Neuronal stem cell (in vitro differentiated cells): ENCODE results near the gene PCDH12.

Experiments
- DNase-seq: peaks from one replicate; pipeline ENCODE4 v3.0.0-alpha.2; 2013; ENCODE audit warnings: low spot score
- H2AFZ ChIP-seq: one replicate; pipeline ENCODE4 v1.6.1; 2013; ENCODE audit warnings: mild to moderate bottlenecking, low read length, inconsistent platforms
- H2AK5ac ChIP-seq: 2 replicates; pipeline ENCODE4 v1.6.1; 2013; ENCODE audit warnings: low read depth, mild to moderate bottlenecking, inconsistent platforms, low read length, moderate library complexity, mixed read lengths
- H2BK120ac ChIP-seq: 2 replicates; pipeline ENCODE4 v1.6.1; 2013; ENCODE audit warnings: low read depth, mild to moderate bottlenecking, inconsistent platforms, low read length, moderate library complexity, mixed read lengths
- H2BK12ac ChIP-seq: one replicate; pipeline ENCODE4 v1.6.1; 2013; ENCODE audit warnings: low read length, inconsistent platforms
- H2BK15ac ChIP-seq: 2 replicates; pipeline ENCODE4 v1.6.1; 2013; ENCODE audit warnings: mild to moderate bottlenecking, low read length, inconsistent platforms, mixed read lengths
- H2BK5ac ChIP-seq: one replicate; pipeline ENCODE4 v1.6.1; 2013; ENCODE audit warnings: inconsistent platforms, mild to moderate bottlenecking, low read length, moderate library complexity
- H3K14ac ChIP-seq: one replicate; pipeline ENCODE4 v1.6.1; 2013; ENCODE audit warnings: low read length, inconsistent platforms
- H3K18ac ChIP-seq: 2 replicates; pipeline ENCODE4 v1.6.1; 2013; ENCODE audit warnings: low read length, inconsistent platforms
- H3K23ac ChIP-seq: 2 replicates; pipeline ENCODE4 v1.6.1; 2013; ENCODE audit warnings: low read depth, mild to moderate bottlenecking, mixed read lengths, low read length, inconsistent platforms; ENCODE audit not compliant: poor library complexity
- H3K27ac ChIP-seq: replicated peaks from 3 replicates; pipeline ENCODE4 v1.5.1; 2013; ENCODE audit warnings: low read length, inconsistent platforms
- H3K27me3 ChIP-seq, 3 experiments: 2 replicates each; pipeline ENCODE4 v1.6.1; 2013; ENCODE audit warnings: low read length in 3 of 3, mild to moderate bottlenecking in 2 of 3, inconsistent platforms in 1 of 3, low read depth in 1 of 3, mixed read lengths in 1 of 3, moderate library complexity in 1 of 3; ENCODE audit not compliant: control insufficient read depth in 3 of 3, insufficient read depth in 3 of 3
- H3K36me3 ChIP-seq, 2 donors: replicated peaks in 1 of 2; 2 replicates each; pipeline ENCODE4 v1.6.1; 2013; ENCODE audit warnings: low read length in 2 of 2; ENCODE audit not compliant: control insufficient read depth in 2 of 2, insufficient read depth in 2 of 2
- H3K4ac ChIP-seq: 2 replicates; pipeline ENCODE4 v1.6.1; 2013; ENCODE audit warnings: inconsistent platforms, mild to moderate bottlenecking, low read length, moderate library complexity
- H3K4me1 ChIP-seq, 2 donors: 1 replicate in 1 of 2; 2 replicates in 1 of 2; pipeline ENCODE4 v1.6.1; 2013; ENCODE audit warnings: low read length in 2 of 2, low read depth in 1 of 2; ENCODE audit not compliant: control insufficient read depth in 2 of 2, insufficient read depth in 1 of 2
- H3K4me2 ChIP-seq: one replicate; pipeline ENCODE4 v1.6.1; 2013; ENCODE audit warnings: mild to moderate bottlenecking, low read length, inconsistent platforms; ENCODE audit not compliant: insufficient read depth, poor library complexity, severe bottlenecking
- H3K4me3 ChIP-seq, 2 donors: 2 replicates each; pipeline ENCODE4 v1.5.1; 2013; ENCODE audit warnings: low read length in 2 of 2, mild to moderate bottlenecking in 2 of 2, inconsistent platforms in 1 of 2, moderate library complexity in 1 of 2
- H3K79me1 ChIP-seq: one replicate; pipeline ENCODE4 v1.6.1; 2013; ENCODE audit warnings: low read depth, mild to moderate bottlenecking, inconsistent platforms, low read length, moderate library complexity
- H3K9ac ChIP-seq: one replicate; pipeline ENCODE4 v1.6.1; 2013; ENCODE audit warnings: mild to moderate bottlenecking, low read depth, low read length, inconsistent platforms; ENCODE audit not compliant: poor library complexity
- H3K9me3 ChIP-seq, 2 donors: replicated peaks in 1 of 2; 2 replicates each; pipeline versions ENCODE3 to v1.6.1; 2013; ENCODE audit warnings: low read length in 2 of 2, mild to moderate bottlenecking in 2 of 2, inconsistent platforms in 1 of 2, low read depth in 1 of 2, mixed read lengths in 1 of 2, moderate library complexity in 1 of 2; ENCODE audit not compliant: control insufficient read depth in 2 of 2, insufficient read depth in 1 of 2
- H4K8ac ChIP-seq: one replicate; pipeline ENCODE4 v1.6.1; 2013; ENCODE audit warnings: low read depth, mild to moderate bottlenecking, inconsistent platforms, low read length, moderate library complexity
- H4K91ac ChIP-seq: one replicate; pipeline ENCODE4 v1.6.1; 2013; ENCODE audit warnings: low read length, low read depth, mild to moderate bottlenecking, inconsistent platforms; ENCODE audit not compliant: poor library complexity
- WGBS, 2 donors: extraction: QIAGEN DNeasy Blood & Tissue Kit; methylation state at CpG; one replicate each; pipeline ENCODE4 v1.1.7; 2013; ENCODE audit warnings: missing lambda C conversion rate in 2 of 2, mixed read lengths in 1 of 2; ENCODE audit not compliant: insufficient read length in 2 of 2, insufficient replicate concordance in 1 of 2; ENCODE audit errors: extremely low coverage in 2 of 2; 5-methylcytosine and 5-hydroxymethylcytosine counted together

The PCDH12 gene

DNA sequence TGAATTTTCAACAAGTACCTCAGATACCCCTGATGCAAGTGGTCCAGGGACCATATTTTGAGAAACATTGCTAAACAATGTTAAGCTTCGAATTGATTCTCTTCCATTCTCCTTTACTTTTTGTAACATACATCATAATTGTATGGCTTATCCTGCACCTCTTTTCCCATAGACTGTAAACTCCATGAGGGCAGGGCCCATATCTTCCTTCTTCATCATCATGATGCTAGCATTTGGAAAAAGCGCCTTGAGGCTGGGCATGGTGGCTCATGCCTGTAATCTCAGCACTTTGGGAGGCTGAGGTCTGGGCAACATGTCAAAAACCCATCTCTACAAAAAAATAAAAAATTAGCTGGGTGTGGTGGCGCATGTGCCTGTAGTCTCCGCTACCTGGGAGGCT lies 48.8 kb downstream of the PCDH12 start:
- H2AFZ ChIP-seq, result no peak overlapping the region
- H2BK5ac ChIP-seq, result no peak overlapping the region
- no peaks in the 10 kb centered on the region for H3K36me3 ChIP-seq
- no peak overlapping the region for H2AK5ac ChIP-seq
- no peak for DNase-seq
- H3K23ac ChIP-seq, result no peak overlapping the region
- H3K27me3 ChIP-seq, result peaks cover 0 to 8% (median 0%) of the 10 kb centered on the region in 3 experiments
- H3K18ac ChIP-seq, result no peak overlapping the region
- no peak overlapping the region for H4K8ac ChIP-seq
- H3K4me2 ChIP-seq, result no peak overlapping the region
- H2BK15ac ChIP-seq, result no peak overlapping the region
- no peak overlapping the region for H3K4me3 ChIP-seq
- no peaks in the 10 kb centered on the region for H3K9me3 ChIP-seq
- no peak overlapping the region for H3K27ac ChIP-seq
- no peaks in the 10 kb centered on the region for H3K79me1 ChIP-seq
- H3K4ac ChIP-seq, result no peak overlapping the region
- H2BK120ac ChIP-seq, result no peak overlapping the region
- no peak overlapping the region for H3K9ac ChIP-seq
- H3K4me1 ChIP-seq, result peaks cover 5 to 7% of the 10 kb centered on the region in 2 donors
- no CpG with 5 or more reads among the region's 4 CpGs for WGBS, 2 donors
- no peak overlapping the region for H2BK12ac ChIP-seq
- H3K14ac ChIP-seq, result no peak overlapping the region
- H4K91ac ChIP-seq, result no peak overlapping the region

DNA sequence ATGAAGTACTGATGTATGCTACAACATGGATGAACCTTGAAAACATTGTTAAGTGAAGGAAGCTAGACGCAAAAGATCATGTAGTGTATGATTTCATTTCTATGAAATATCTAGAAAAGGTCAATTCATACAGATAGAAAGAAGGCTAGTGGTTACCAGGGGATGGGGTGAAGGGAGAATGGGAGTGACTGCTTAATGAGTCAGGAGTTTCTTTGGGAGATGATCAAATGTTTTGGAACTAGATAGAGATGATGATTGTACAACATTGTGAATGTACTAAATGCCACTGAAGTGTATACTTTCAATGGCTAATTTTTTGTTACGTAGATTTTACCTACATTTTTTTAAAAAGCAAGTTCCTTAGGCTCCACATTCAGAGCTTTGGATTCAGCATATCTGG lies 49.2 kb downstream of the PCDH12 start:
- Histone ChIP-seq H3K4me2 (no peak overlapping the region), H4K91ac (no peak overlapping the region), H3K4me1 (peaks cover 4 to 5% of the 10 kb centered on the region in 2 donors), H3K23ac (no peak overlapping the region), H2BK12ac (no peak overlapping the region), H3K79me1 (no peaks in the 10 kb centered on the region), H3K18ac (no peak overlapping the region), H3K9me3 (no peaks in the 10 kb centered on the region), H2AK5ac (no peak overlapping the region), H4K8ac (no peak overlapping the region), H2AFZ (no peak overlapping the region), H3K36me3 (no peaks in the 10 kb centered on the region), H3K9ac (no peak overlapping the region), H3K27ac (no peak overlapping the region), H3K27me3 (peaks cover 0 to 8% (median 0%) of the 10 kb centered on the region in 3 experiments), H3K4ac (no peak overlapping the region), H3K4me3 (no peak overlapping the region), H2BK5ac (no peak overlapping the region), H2BK120ac (no peak overlapping the region), H3K14ac (no peak overlapping the region), H2BK15ac (no peak overlapping the region)
- no CpG with 5 or more reads among the region's 2 CpGs for WGBS, 2 donors
- DNase-seq, result no peak

DNA sequence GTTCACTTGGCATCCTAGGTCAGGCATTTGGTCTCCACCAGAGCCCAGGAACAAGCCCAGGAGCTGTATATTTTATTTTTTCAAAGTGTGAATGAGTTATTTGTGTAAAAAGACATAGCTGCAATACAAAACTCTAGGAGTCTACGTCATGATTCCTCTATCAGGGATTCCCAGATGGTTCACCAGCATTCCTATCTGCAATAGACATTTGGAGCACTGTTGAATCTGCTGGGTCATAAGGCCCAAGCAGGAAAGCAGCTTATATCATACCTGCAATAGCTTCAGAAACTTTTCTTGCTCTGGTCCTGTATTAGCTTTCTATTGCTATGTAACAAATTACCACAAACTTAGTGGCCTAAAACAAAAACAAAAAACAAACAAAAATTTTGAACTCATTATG lies 51.0 kb downstream of the PCDH12 start:
- no peaks in the 10 kb centered on the region for H3K36me3 ChIP-seq
- H4K91ac ChIP-seq, result no peak overlapping the region
- no peak overlapping the region for H3K9ac ChIP-seq
- DNase-seq, result no peak
- WGBS, 2 donors, result no CpG with 5 or more reads among the region's 1 CpG
- no peak overlapping the region for H3K27ac ChIP-seq
- H3K4me3 ChIP-seq, result no peak overlapping the region
- no peak overlapping the region for H2AFZ ChIP-seq
- no peak overlapping the region for H3K18ac ChIP-seq
- no peaks in the 10 kb centered on the region for H3K27me3 ChIP-seq
- no peak overlapping the region for H4K8ac ChIP-seq
- H3K79me1 ChIP-seq, result no peaks in the 10 kb centered on the region
- no peak overlapping the region for H2BK12ac ChIP-seq
- H2BK120ac ChIP-seq, result no peak overlapping the region
- no peak overlapping the region for H2AK5ac ChIP-seq
- no peak overlapping the region for H3K23ac ChIP-seq
- no peak overlapping the region for H2BK15ac ChIP-seq
- H3K4ac ChIP-seq, result no peak overlapping the region
- H3K14ac ChIP-seq, result no peak overlapping the region
- no peak overlapping the region for H2BK5ac ChIP-seq
- H3K9me3 ChIP-seq, result no peaks in the 10 kb centered on the region
- peaks cover 0 to 2% of the 10 kb centered on the region in 2 donors for H3K4me1 ChIP-seq
- H3K4me2 ChIP-seq, result no peak overlapping the region

DNA sequence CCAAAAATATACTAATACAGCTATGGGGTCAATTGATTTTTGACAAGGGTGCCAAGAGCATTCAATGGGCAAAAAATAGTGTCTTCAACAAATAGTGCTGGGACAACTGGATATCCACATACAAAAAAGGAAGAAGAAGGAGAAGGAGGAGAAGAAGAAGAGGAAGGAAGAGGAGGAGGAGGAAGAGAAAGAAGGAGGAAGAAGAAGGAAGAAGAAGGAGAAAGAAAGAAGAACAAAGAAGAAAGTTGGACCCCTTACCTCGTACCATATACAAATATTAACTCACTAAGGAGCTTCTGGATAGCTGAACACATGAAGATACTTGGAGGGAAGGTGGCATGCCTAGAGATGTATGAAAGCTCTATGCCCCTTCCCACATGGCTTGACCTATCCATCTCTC lies 51.5 kb downstream of the PCDH12 start:
- no peak overlapping the region for H2BK12ac ChIP-seq
- no peak overlapping the region for H3K4me2 ChIP-seq
- no peak overlapping the region for H3K18ac ChIP-seq
- H3K27ac ChIP-seq, result no peak overlapping the region
- H3K23ac ChIP-seq, result no peak overlapping the region
- H2BK15ac ChIP-seq, result no peak overlapping the region
- H3K9me3 ChIP-seq, result no peaks in the 10 kb centered on the region
- no peak overlapping the region for H2AFZ ChIP-seq
- no peak overlapping the region for H4K91ac ChIP-seq
- WGBS, 2 donors, result no CpG with 5 or more reads among the region's 1 CpG
- H2BK5ac ChIP-seq, result no peak overlapping the region
- H4K8ac ChIP-seq, result no peak overlapping the region
- H3K36me3 ChIP-seq, result no peaks in the 10 kb centered on the region
- H2BK120ac ChIP-seq, result no peak overlapping the region
- H3K27me3 ChIP-seq, result no peaks in the 10 kb centered on the region
- H3K4me1 ChIP-seq, result peaks cover 0 to 2% of the 10 kb centered on the region in 2 donors
- no peak overlapping the region for H3K9ac ChIP-seq
- H3K4ac ChIP-seq, result no peak overlapping the region
- no peak for DNase-seq
- no peak overlapping the region for H3K4me3 ChIP-seq
- H3K14ac ChIP-seq, result no peak overlapping the region
- H2AK5ac ChIP-seq, result no peak overlapping the region
- H3K79me1 ChIP-seq, result no peaks in the 10 kb centered on the region
